HL-60 (cell line): ENCODE results near the gene LONP2.

Source experiments
- DNase-seq, 2 experiments: peaks; one replicate each; pipeline ENCODE4 v3.0.0-alpha.2; 2010 to 2020; ENCODE audit warnings: low read depth in 1 of 2, low spot score in 1 of 2
- H3K27ac ChIP-seq: fragments of 250-450 bp; sonication (Bioruptor Pico); replicated peaks from 2 replicates; pipeline ENCODE4 v1.5.1; 2020; ENCODE audit warnings: mild to moderate bottlenecking, moderate library complexity
- H3K27me3 ChIP-seq: fragments of 250-450 bp; sonication (Bioruptor Pico); 2 replicates; pipeline ENCODE4 v1.5.1; 2021; ENCODE audit warnings: mild to moderate bottlenecking, moderate library complexity; ENCODE audit not compliant: insufficient read depth, poor library complexity, severe bottlenecking
- H3K4me3 ChIP-seq: replicated peaks from 2 replicates; pipeline ENCODE4 v1.5.1; 2011; ENCODE audit warnings: mild to moderate bottlenecking, control low read depth, low read length; ENCODE audit not compliant: insufficient read depth
- CTCF ChIP-seq: IDR thresholded peaks from one replicate; pipeline ENCODE4 v1.5.1; 2011; ENCODE audit warnings: low read length, control low read depth, inconsistent platforms; ENCODE audit not compliant: insufficient read depth
- GABPA ChIP-seq: IDR thresholded peaks from 2 replicates; pipeline ENCODE4 v1.6.1; 2012; ENCODE audit warnings: low read depth
- POLR2AphosphoS5 ChIP-seq: IDR thresholded peaks from 2 replicates; pipeline ENCODE4 v1.6.1; 2012; ENCODE audit warnings: low read depth
- SPI1 ChIP-seq: IDR thresholded peaks from 2 replicates; pipeline ENCODE4 v1.6.1; 2012; ENCODE audit warnings: low read depth, mild to moderate bottlenecking, borderline replicate concordance
- TF ChIP-seq, protein P1 (sequence below): IDR thresholded peaks from 2 replicates; pipeline ENCODE4 v1.6.1; 2012; ENCODE audit warnings: low read depth; ENCODE audit not compliant: insufficient replicate concordance

LONP2 gene

DNA sequence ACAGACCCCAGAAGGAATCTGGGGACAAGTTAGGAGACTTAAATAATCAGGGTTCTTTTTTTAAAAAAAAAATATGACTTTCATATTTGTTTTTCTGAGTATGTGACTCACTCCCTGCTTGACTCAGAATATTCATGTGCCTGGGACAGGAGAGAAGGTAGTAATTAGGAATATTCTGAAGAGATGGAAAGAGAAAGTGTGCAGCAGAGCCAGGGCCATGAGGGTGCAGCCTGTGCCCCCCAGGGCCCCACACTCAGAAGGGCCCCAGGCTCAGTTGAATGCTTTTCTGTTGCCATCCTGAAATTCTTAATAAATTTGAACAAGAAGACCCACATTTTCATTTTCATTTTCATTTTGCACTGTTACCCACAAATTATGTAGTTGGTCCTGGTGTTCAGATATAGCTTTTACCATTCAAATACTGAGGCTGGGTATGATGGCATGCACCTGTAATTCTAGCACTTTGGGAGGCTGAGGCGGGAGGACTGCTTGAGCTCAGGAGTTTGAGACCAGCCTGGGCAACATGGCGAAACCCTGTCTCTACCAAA, 11.5 kb upstream of the LONP2 start:
- H3K27ac ChIP-seq: no peak overlapping the region
- TF ChIP-seq CTCF (no peak), POLR2AphosphoS5 (no peak), SPI1 (no peak), GABPA (no peak)
- TF ChIP-seq, protein P1, sequence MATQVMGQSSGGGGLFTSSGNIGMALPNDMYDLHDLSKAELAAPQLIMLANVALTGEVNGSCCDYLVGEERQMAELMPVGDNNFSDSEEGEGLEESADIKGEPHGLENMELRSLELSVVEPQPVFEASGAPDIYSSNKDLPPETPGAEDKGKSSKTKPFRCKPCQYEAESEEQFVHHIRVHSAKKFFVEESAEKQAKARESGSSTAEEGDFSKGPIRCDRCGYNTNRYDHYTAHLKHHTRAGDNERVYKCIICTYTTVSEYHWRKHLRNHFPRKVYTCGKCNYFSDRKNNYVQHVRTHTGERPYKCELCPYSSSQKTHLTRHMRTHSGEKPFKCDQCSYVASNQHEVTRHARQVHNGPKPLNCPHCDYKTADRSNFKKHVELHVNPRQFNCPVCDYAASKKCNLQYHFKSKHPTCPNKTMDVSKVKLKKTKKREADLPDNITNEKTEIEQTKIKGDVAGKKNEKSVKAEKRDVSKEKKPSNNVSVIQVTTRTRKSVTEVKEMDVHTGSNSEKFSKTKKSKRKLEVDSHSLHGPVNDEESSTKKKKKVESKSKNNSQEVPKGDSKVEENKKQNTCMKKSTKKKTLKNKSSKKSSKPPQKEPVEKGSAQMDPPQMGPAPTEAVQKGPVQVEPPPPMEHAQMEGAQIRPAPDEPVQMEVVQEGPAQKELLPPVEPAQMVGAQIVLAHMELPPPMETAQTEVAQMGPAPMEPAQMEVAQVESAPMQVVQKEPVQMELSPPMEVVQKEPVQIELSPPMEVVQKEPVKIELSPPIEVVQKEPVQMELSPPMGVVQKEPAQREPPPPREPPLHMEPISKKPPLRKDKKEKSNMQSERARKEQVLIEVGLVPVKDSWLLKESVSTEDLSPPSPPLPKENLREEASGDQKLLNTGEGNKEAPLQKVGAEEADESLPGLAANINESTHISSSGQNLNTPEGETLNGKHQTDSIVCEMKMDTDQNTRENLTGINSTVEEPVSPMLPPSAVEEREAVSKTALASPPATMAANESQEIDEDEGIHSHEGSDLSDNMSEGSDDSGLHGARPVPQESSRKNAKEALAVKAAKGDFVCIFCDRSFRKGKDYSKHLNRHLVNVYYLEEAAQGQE: no peak
- H3K27me3 ChIP-seq: no peaks in the 10 kb centered on the region
- no peak overlapping the region for H3K4me3 ChIP-seq
- DNase-seq: no peak

DNA sequence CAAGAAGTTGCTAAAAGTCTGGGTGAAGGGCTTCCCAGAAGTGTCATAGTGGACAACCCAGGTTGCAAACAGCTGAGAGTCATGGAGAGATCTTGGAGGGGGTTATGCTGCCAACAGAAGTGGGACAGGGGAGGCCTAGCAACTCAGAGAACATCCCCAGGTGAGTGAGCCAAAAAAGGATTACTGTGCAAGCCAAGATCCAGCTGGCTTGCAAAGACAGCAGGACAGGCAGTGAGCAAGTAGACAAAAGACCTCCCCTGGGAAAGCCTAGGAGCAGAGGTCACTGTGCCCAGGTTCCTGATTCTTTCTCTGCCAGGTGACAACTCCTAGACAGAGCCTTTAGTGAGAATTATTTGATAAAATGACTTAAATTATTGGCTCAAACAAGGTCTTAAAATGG, 9.5 kb upstream of the LONP2 start:
- Histone ChIP-seq H3K27me3 (no peaks in the 10 kb centered on the region), H3K27ac (no peak overlapping the region), H3K4me3 (no peak overlapping the region)
- no peak for DNase-seq
- no peak for TF ChIP-seq CTCF
- TF ChIP-seq SPI1: no peak
- TF ChIP-seq GABPA: no peak
- TF ChIP-seq, protein P1: no peak

GRCh38 chr16:48235058-48235555, 9.0 kb upstream of the LONP2 start:
- H3K4me3 ChIP-seq: no peak overlapping the region
- TF ChIP-seq POLR2AphosphoS5 (no peak), GABPA (no peak), CTCF (no peak), SPI1 (no peak)
- TF ChIP-seq, protein P1: no peak
- H3K27me3 ChIP-seq: no peaks in the 10 kb centered on the region
- H3K27ac ChIP-seq: no peak overlapping the region
- no peak for DNase-seq
